ENCODE measurements around the gene MTHFD1L. TPM values are rescaled to one million over a fixed set of nuclear protein-coding genes. Genes with fewer than 3 reads are reported as not detected.

Gene MTHFD1L
- total and polyA plus RNA-seq, 2 donors (not counting 3 experiments of a cell fraction or from before 2014, with no cell fraction given) = 40.2 to 120 TPM

GRCh38 chr6:150981669-150982068, 116.2 kb downstream of the MTHFD1L start:
- TF ChIP-seq POLR2AphosphoS5 (IDR thresholded peaks at IDR 0.05; ENCODE audit: insufficient read depth, low read depth, low read length) (no peak), POLR2A (IDR thresholded peaks at IDR 0.05; ENCODE audit: low read depth, low read length) (no peak), EZH2 (IDR thresholded peaks at IDR 0.05; ENCODE audit: borderline replicate concordance, low read depth, low read length, severe bottlenecking) (no peak), GATA2 (IDR thresholded peaks at IDR 0.05; ENCODE audit: insufficient read depth, insufficient read length, low read depth, low read length) (no peak), FOS (IDR thresholded peaks at IDR 0.05; ENCODE audit: borderline replicate concordance, insufficient read depth, low read length) (no peak), MYC (IDR thresholded peaks at IDR 0.05; ENCODE audit: low read depth, low read length) (no peak), JUN (IDR thresholded peaks at IDR 0.05; ENCODE audit: borderline replicate concordance, insufficient read depth, insufficient read length, low read depth) (no peak), CTCF (IDR thresholded peaks at IDR 0.05; ENCODE audit: extremely low read depth in 1 of 2, insufficient read depth in 1 of 2, low read depth in 1 of 2, low read length in 2 of 2) (no peak), MAX (IDR thresholded peaks at IDR 0.05; ENCODE audit: insufficient read depth, insufficient read length) (no peak)
- FAIRE-seq = no peak
- Histone ChIP-seq H3K4me2 (ENCODE audit: insufficient read depth, low read length) (peak overlapping the region; percentile 74), H3K4me3 (replicated peaks in 1 of 3; ENCODE audit: insufficient read depth in 1 of 3, low read depth in 1 of 3, low read length in 3 of 3) (no peak overlapping the region), H3K27me3 (ENCODE audit: control insufficient read depth in 2 of 2, insufficient read depth in 2 of 2, low read length in 2 of 2) (no peaks in the 10 kb centered on the region), H4K20me1 (replicated peaks; ENCODE audit: control insufficient read depth, extremely low read depth, insufficient read depth, low read length) (no peaks in the 10 kb centered on the region), H3K79me2 (ENCODE audit: control insufficient read depth, insufficient read depth, low read length) (peaks cover 4% of the 10 kb centered on the region), H3K9ac (replicated peaks; ENCODE audit: extremely low read depth, insufficient read depth, low read length) (peak overlapping the region; percentile 81), H3K27ac (ENCODE audit: insufficient read depth, low read depth, low read length) (peak overlapping the region; percentile 90), H2AFZ (ENCODE audit: low read depth, low read length) (no peak overlapping the region), H3K9me3 (replicated peaks; ENCODE audit: control insufficient read depth, insufficient read depth, low read length) (no peaks in the 10 kb centered on the region), H3K36me3 (ENCODE audit: control insufficient read depth in 2 of 2, extremely low read depth in 1 of 2, insufficient read depth in 2 of 2, low read length in 2 of 2) (peaks cover 0 to 12% of the 10 kb centered on the region in 2 experiments), H3K9me1 (replicated peaks; ENCODE audit: control insufficient read depth, extremely low read depth, insufficient read depth, low read length) (no peaks in the 10 kb centered on the region), H3K4me1 (ENCODE audit: control insufficient read depth, extremely low read depth, insufficient read depth, low read length) (peaks cover 26% of the 10 kb centered on the region)
- no peak for DNase-seq (ENCODE audit: low read depth, low spot score)
- intact Hi-C loops (cut with micrococcal nuclease) (loop anchor here (1.0 to 2.0 kb wide), 9 partner anchors 22 to 344 kb away; no protein-coding TSS in a partner anchor), dilution Hi-C loops (cut with MboI; ENCODE audit: extremely low pct_ligation_motif_present, low sequenced_read_pairs) (no loop called here)
- TSS peak; percentile 90 for BruUV-seq (replicated peaks)
- CTCF ChIA-PET = interaction anchor here (4.5 kb wide), 1 partner anchor 343 kb away, joined by 19 read pairs; no protein-coding TSS in a partner anchor
- POLR2A ChIA-PET = no interaction called here
